GM23338 (cell line): ENCODE results near the gene CEP350. TPM values are rescaled to one million over a fixed set of nuclear protein-coding genes. Genes with fewer than 3 reads are reported as not detected.

ENCODE experiments used
- ATAC-seq: fragments of 200-7000 bp; cut with Tn5 transposase; 3 replicates; pipeline ENCODE4 v1.9.1; 2020
- DNase-seq: peaks from one replicate; pipeline ENCODE4 v3.0.0-alpha.2; 2015; ENCODE audit warnings: low spot score
- H2AFZ ChIP-seq: fragments of 200-600 bp; sonication (generic); 2 replicates; pipeline ENCODE4 v1.8.0; 2016; ENCODE audit warnings: antibody characterized with exemption, mild to moderate bottlenecking, moderate library complexity
- H3F3A ChIP-seq: fragments of 200-600 bp; sonication (generic); replicated peaks from 2 replicates; pipeline ENCODE4 v1.8.0; 2017; ENCODE audit warnings: antibody characterized with exemption, mixed run types, low read depth
- H3K27ac ChIP-seq: fragments of 200-600 bp; sonication (generic); 2 replicates; pipeline ENCODE4 v1.6.1; 2016; ENCODE audit warnings: low read depth
- H3K27me3 ChIP-seq: fragments of 200-600 bp; sonication (generic); 2 replicates; pipeline ENCODE4 v1.8.0; 2016; ENCODE audit warnings: mild to moderate bottlenecking, mixed run types, moderate library complexity; ENCODE audit not compliant: insufficient read depth
- H3K36me3 ChIP-seq: fragments of 200-600 bp; sonication (generic); 2 replicates; pipeline ENCODE4 v1.8.0; 2016; ENCODE audit warnings: mild to moderate bottlenecking; ENCODE audit not compliant: insufficient read depth
- H3K4me1 ChIP-seq: fragments of 200-600 bp; sonication (generic); 2 replicates; pipeline ENCODE4 v1.8.0; 2016; ENCODE audit warnings: mild to moderate bottlenecking, moderate library complexity; ENCODE audit not compliant: insufficient read depth
- H3K4me2 ChIP-seq: fragments of 200-600 bp; sonication (generic); 2 replicates; pipeline ENCODE4 v1.7.1; 2017; ENCODE audit warnings: mixed run types
- H3K4me3 ChIP-seq: fragments of 200-600 bp; sonication (generic); 2 replicates; pipeline ENCODE4 v1.6.1; 2016; ENCODE audit warnings: mixed run types
- H3K79me2 ChIP-seq: fragments of 200-600 bp; sonication (generic); replicated peaks from 2 replicates; pipeline ENCODE4 v1.8.0; 2017; ENCODE audit warnings: mild to moderate bottlenecking; ENCODE audit not compliant: insufficient read depth
- H3K9me2 ChIP-seq: fragments of 200-600 bp; sonication (generic); 2 replicates; pipeline ENCODE4 v1.8.0; 2017; ENCODE audit not compliant: insufficient read depth
- H4K20me1 ChIP-seq: fragments of 200-600 bp; sonication (generic); replicated peaks from 2 replicates; pipeline ENCODE4 v1.8.0; 2017; ENCODE audit warnings: mild to moderate bottlenecking; ENCODE audit not compliant: insufficient read depth
- H3K27ac Mint-ChIP-seq: 2 replicates; pipeline ENCODE4 v1.8.0; 2020; ENCODE audit warnings: inconsistent platforms, mild to moderate bottlenecking, moderate library complexity, mixed read lengths
- H3K27me3 Mint-ChIP-seq: 3 replicates; pipeline ENCODE4 v1.8.0; 2022; ENCODE audit warnings: low read depth, mild to moderate bottlenecking, moderate library complexity, mixed read lengths, inconsistent platforms; ENCODE audit not compliant: insufficient read depth, poor library complexity
- H3K36me3 Mint-ChIP-seq: 3 replicates; pipeline ENCODE4 v1.8.0; 2021; ENCODE audit warnings: low read depth, mild to moderate bottlenecking, inconsistent platforms, moderate library complexity, mixed read lengths
- H3K4me1 Mint-ChIP-seq: 3 replicates; pipeline ENCODE4 v1.8.0; 2020; ENCODE audit warnings: mild to moderate bottlenecking, inconsistent platforms, mixed read lengths
- H3K4me3 Mint-ChIP-seq: 3 replicates; pipeline ENCODE4 v1.8.0; 2021; ENCODE audit warnings: moderate library complexity, mild to moderate bottlenecking, inconsistent platforms, mixed read lengths
- H3K9me3 Mint-ChIP-seq: 3 replicates; pipeline ENCODE4 v1.8.0; 2020; ENCODE audit warnings: moderate library complexity, mild to moderate bottlenecking, inconsistent platforms, mixed read lengths
- CREB1 ChIP-seq: fragments of 250-450 bp; sonication (Bioruptor Pico); IDR thresholded peaks from 2 replicates; pipeline ENCODE4 v1.5.0; 2020; ENCODE audit warnings: low read depth, mild to moderate bottlenecking, moderate library complexity
- CTCF ChIP-seq, 2 experiments: fragments of 200-600 bp in 1 of 2; sonication (generic) in 1 of 2; conservative IDR thresholded peaks; 2 replicates each; pipeline versions ENCODE4 v1.5.1 to v1.6.1; 2016 to 2017; ENCODE audit warnings: antibody characterized with exemption in 2 of 2, low read depth in 2 of 2, mild to moderate bottlenecking in 2 of 2, moderate library complexity in 1 of 2
- ETS1 ChIP-seq: IDR thresholded peaks from 2 replicates; pipeline ENCODE4 v1.6.1; 2016; ENCODE audit warnings: antibody characterized with exemption
- EZH2 ChIP-seq: fragments of 200-600 bp; sonication (generic); IDR thresholded peaks from one replicate; pipeline ENCODE4 v1.8.0; 2017; ENCODE audit warnings: antibody characterized with exemption, mild to moderate bottlenecking, low read depth; ENCODE audit not compliant: unreplicated experiment
- EZH2phosphoT487 ChIP-seq: fragments of 200-600 bp; sonication (generic); IDR thresholded peaks from one replicate; pipeline ENCODE4 v1.8.1; 2018; ENCODE audit warnings: antibody characterized with exemption; ENCODE audit not compliant: unreplicated experiment
- JUNB ChIP-seq: IDR thresholded peaks from one replicate; pipeline ENCODE4 v1.6.1; 2016; ENCODE audit warnings: antibody characterized with exemption; ENCODE audit not compliant: unreplicated experiment
- NANOG ChIP-seq: IDR thresholded peaks from 2 replicates; pipeline ENCODE4 v1.6.1; 2016; ENCODE audit warnings: antibody characterized with exemption, borderline replicate concordance
- POLR2AphosphoS5 ChIP-seq: IDR thresholded peaks from 2 replicates; pipeline ENCODE4 v1.6.1; 2016; ENCODE audit warnings: antibody characterized with exemption, low read depth
- REST ChIP-seq: IDR thresholded peaks from one replicate; pipeline ENCODE4 v1.6.1; 2018; ENCODE audit warnings: antibody characterized with exemption; ENCODE audit not compliant: unreplicated experiment
- STAT1 ChIP-seq: IDR thresholded peaks from one replicate; pipeline ENCODE4 v1.6.1; 2016; ENCODE audit warnings: antibody characterized with exemption; ENCODE audit not compliant: unreplicated experiment
- ZNF114 ChIP-seq: fragments of 250-450 bp; sonication (Bioruptor Pico); IDR thresholded peaks from 2 replicates; pipeline ENCODE4 v1.5.0; 2020; ENCODE audit warnings: mild to moderate bottlenecking, moderate library complexity
- ZNF331 ChIP-seq: fragments of 250-450 bp; sonication (Bioruptor Pico); IDR thresholded peaks from 2 replicates; pipeline ENCODE4 v1.5.0; 2020; ENCODE audit warnings: low read depth, mild to moderate bottlenecking, moderate library complexity
- polyA plus RNA-seq: library from polyadenylated mRNA; unstranded; fragments of >200 nt; fragmentation: Nextera tagmentation; extraction: Ambion mirVana; gene quantifications from 2 replicates; pipeline ENCODE4 v1.2.1, GENCODE V29; 2016
- total RNA-seq: library from RNA; depleted of rRNA; stranded (reverse); fragments of >200 nt; shearing (Covaris generic); gene quantifications from 2 replicates; pipeline ENCODE4 v1.2.3, GENCODE V29; 2014

CEP350 gene
- total and polyA plus RNA-seq, 2 experiments from 2014 or later: 23.4 to 36.8 TPM

GRCh38 chr1:179910934-179911333 is 43.7 kb upstream of the CEP350 start (continued):
- TF ChIP-seq CTCF (conservative IDR thresholded peaks at IDR 0.05; ENCODE audit: low read depth in 2 of 2) (no peak), ETS1 (no peak), EZH2phosphoT487 (no peak)

- no peak for ATAC-seq
- Histone ChIP-seq H3K27ac (no peak overlapping the region), H3K36me3 (peaks cover 9% of the 10 kb centered on the region; the same call in 1 of the 2 replicates)
- TF ChIP-seq POLR2AphosphoS5 (no peak), REST (no peak), ETS1 (no peak), JUNB (no peak), STAT1 (no peak), EZH2 (no peak), ZNF114 (CRISPR knock-in tag) (no peak), CREB1 (no peak), NANOG (no peak), ZNF331 (CRISPR knock-in tag) (no peak), EZH2phosphoT487 (no peak), CTCF (conservative IDR thresholded peaks at IDR 0.05; ENCODE audit: low read depth in 2 of 2) (no peak)
Measured at GRCh38 chr1:179911812-179912211, 42.8 kb upstream of the CEP350 start.

More at GRCh38 chr1:179911812-179912211, 42.8 kb upstream of the CEP350 start:
- no peaks in the 10 kb centered on the region for H3K79me2 ChIP-seq
- no peaks in the 10 kb centered on the region for H3K4me1 ChIP-seq
- Mint-ChIP-seq H3K4me3 (no peak overlapping the region), H3K27ac (no peak overlapping the region), H3K4me1 (no peaks in the 10 kb centered on the region), H3K9me3 (no peaks in the 10 kb centered on the region), H3K27me3 (no peaks in the 10 kb centered on the region), H3K36me3 (peaks cover 34% of the 10 kb centered on the region)
- no peaks in the 10 kb centered on the region for H4K20me1 ChIP-seq
- H3K9me2 ChIP-seq: no peaks in the 10 kb centered on the region
- H3K4me3 ChIP-seq: no peak overlapping the region
- H2AFZ ChIP-seq: no peak overlapping the region
- no peaks in the 10 kb centered on the region for H3F3A ChIP-seq
- DNase-seq: no peak
- no peak overlapping the region for H3K4me2 ChIP-seq
- H3K27me3 ChIP-seq: no peaks in the 10 kb centered on the region
